Aorta (tissue), 5 donors: ENCODE measurements around the gene NFATC3. TPM values are rescaled to one million over a fixed set of nuclear protein-coding genes. Genes with fewer than 3 reads are reported as not detected.

Source experiments
- ATAC-seq: fragments of 200-7000 bp; cut with Tn5 transposase; one replicate; pipeline ENCODE4 v1.9.1; 2022; ENCODE audit warnings: moderate library complexity; ENCODE audit not compliant: low FRiP score
- DNase-seq, 2 donors: peaks; one replicate each; pipeline ENCODE4 v3.0.0-alpha.2; 2020
- H3K27ac ChIP-seq, 2 donors: one replicate each; pipeline ENCODE4 v1.5.1; 2013; ENCODE audit warnings: low read length in 2 of 2, mild to moderate bottlenecking in 2 of 2, moderate library complexity in 2 of 2, control low read depth in 1 of 2, inconsistent platforms in 1 of 2, low read depth in 1 of 2
- H3K27me3 ChIP-seq, 2 donors: one replicate each; pipeline ENCODE4 v1.6.1; 2013; ENCODE audit warnings: control low read depth in 1 of 2, low read length in 1 of 2, mild to moderate bottlenecking in 1 of 2, moderate library complexity in 1 of 2; ENCODE audit not compliant: insufficient read depth in 2 of 2, control insufficient read depth in 1 of 2
- H3K36me3 ChIP-seq, 2 donors: one replicate each; pipeline ENCODE4 v1.6.1; 2013; ENCODE audit warnings: control low read depth in 1 of 2, low read length in 1 of 2, mild to moderate bottlenecking in 1 of 2; ENCODE audit not compliant: insufficient read depth in 2 of 2, control insufficient read depth in 1 of 2
- H3K4me1 ChIP-seq, 2 donors: one replicate each; pipeline ENCODE4 v1.6.1; 2013; ENCODE audit warnings: low read length in 2 of 2, control low read depth in 1 of 2, mild to moderate bottlenecking in 1 of 2, moderate library complexity in 1 of 2; ENCODE audit not compliant: insufficient read depth in 2 of 2, control insufficient read depth in 1 of 2
- H3K4me3 ChIP-seq, 2 donors: one replicate each; pipeline ENCODE4 v1.5.1; 2013; ENCODE audit warnings: low read length in 2 of 2, control low read depth in 1 of 2, mild to moderate bottlenecking in 1 of 2
- H3K9me3 ChIP-seq: one replicate; pipeline ENCODE4 v1.6.1; 2013; ENCODE audit warnings: mild to moderate bottlenecking, low read length; ENCODE audit not compliant: control insufficient read depth
- WGBS, 2 donors: extraction: QIAGEN DNeasy Blood & Tissue Kit; methylation state at CpG; one replicate each; pipeline ENCODE4 v1.1.7; 2013; 5-methylcytosine and 5-hydroxymethylcytosine counted together
- intact Hi-C, 2 donors: fragments of 100-400 bp; cut with DNase I; formaldehyde crosslinking; loops; one replicate each; pipeline versions ENCODE4 v1.14.2 to v1.15.0; 2022
- polyA plus RNA-seq, 2 donors: library from polyadenylated mRNA; stranded (reverse); fragments of 200-250 nt; gene quantifications; one replicate each; pipeline ENCODE4 v1.2.3, GENCODE V29; 2013
- total RNA-seq, 2 donors: library from RNA; stranded (reverse); fragmentation: NEBNext Ultra II Directional; extraction: Animal tissue kit (Norgen Biotek cat#: 25700); gene quantifications; one replicate each; pipeline ENCODE4 v1.2.1, GENCODE V29; 2021
- donor health status: healthy with polysubstance abuse.
- donor health status: Bipolar disorder and iron deficiency.
- donor health status: DM: no; HTN: no; CAD: no.
- donor health status: DM: no; HTN: no; CAD: no.
- donor health status: DM: yes; HTN: yes; CAD: no.

The NFATC3 gene
- total and polyA plus RNA-seq, 4 donors: 10.3 to 48.4 (median 24.2) TPM

DNA sequence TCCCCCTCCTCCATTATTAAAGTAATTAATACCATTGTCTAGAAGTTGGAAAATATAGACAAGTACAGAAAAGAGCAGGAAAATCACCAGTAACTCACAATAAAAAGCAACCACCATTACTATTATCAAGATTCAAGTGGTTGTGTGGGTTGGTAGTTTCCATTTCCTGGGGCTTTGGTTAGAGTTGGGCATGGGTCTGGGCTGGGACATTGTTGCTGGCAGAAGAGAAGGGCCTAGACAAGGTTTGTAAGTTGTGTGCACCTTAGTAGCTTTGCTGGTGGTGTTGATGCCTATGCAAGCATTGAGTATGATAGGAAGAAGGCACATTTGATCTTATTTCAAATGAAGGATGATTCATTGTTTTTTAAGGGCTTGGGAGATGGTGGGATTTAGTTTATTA, 25.4 kb upstream of the NFATC3 start:
- ATAC-seq: no peak
- H3K27ac ChIP-seq: no peak overlapping the region
- no peaks in the 10 kb centered on the region for H3K27me3 ChIP-seq
- no peaks in the 10 kb centered on the region for H3K9me3 ChIP-seq
- H3K36me3 ChIP-seq: no peaks in the 10 kb centered on the region
- H3K4me1 ChIP-seq: no peaks in the 10 kb centered on the region
- no peak overlapping the region for H3K4me3 ChIP-seq
- intact Hi-C loops: no loop called here
- no peak for DNase-seq

DNA sequence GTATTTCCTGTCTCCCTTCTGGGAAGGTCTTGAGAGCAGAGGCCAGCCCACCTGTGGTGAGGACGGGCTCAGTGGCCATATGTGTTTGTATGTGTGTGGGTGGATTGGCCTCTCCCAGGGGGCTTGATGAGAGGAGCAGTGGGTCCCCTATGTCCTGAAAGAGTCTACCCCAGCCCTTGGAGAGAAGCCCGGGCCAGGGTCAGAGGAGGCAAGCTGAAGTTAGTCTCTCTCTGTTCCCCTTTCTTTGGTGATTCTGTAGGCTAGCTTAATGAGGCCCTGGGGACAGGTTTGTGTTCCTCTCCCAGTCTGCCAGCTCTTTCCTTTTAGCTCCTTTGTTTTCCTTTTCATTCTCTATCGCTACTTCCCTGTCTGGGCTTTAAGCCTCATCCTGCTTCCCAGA, 23.8 kb upstream of the NFATC3 start:
- WGBS, 2 donors: 77 to 85% methylated on average over 3 of the region's 3 CpGs
- Histone ChIP-seq H3K36me3 (no peaks in the 10 kb centered on the region), H3K27ac (no peak overlapping the region), H3K4me3 (no peak overlapping the region), H3K27me3 (no peaks in the 10 kb centered on the region), H3K4me1 (peaks cover 2 to 5% of the 10 kb centered on the region in 2 donors), H3K9me3 (no peaks in the 10 kb centered on the region)
- intact Hi-C loops: no loop called here
- ATAC-seq (no peak), DNase-seq (no peak)

DNA sequence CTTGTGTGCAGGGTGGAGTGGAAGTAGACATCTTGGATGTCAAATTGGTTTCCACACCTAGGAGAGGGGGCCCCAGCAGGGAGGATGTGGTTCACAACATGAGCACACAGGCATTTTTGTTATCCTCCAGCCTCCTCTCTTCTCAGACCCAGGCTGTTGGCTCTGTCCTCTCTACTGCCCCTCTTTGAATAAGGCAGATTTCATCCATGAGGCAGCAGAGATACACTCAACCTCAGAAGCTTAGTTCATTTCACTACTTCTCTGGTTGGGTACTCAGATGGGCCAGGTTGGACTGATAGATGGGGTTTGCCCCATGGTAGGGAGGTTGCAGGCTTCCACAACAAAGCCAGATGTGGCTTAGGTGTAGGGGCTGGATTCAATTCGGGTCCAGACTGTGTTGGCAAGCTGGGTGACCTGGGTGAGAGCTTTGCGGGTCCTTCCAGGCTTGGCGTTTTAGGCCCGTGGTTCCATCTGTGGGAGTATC, 22.2 kb upstream of the NFATC3 start:
- H3K36me3 ChIP-seq: no peaks in the 10 kb centered on the region

GRCh38 chr16:68064791-68065365, 20.3 kb upstream of the NFATC3 start:
- Histone ChIP-seq H3K36me3 (no peaks in the 10 kb centered on the region), H3K4me3 (no peak overlapping the region), H3K27me3 (no peaks in the 10 kb centered on the region), H3K27ac (peak overlapping the region; percentile 23 to 93), H3K4me1 (peaks cover 2 to 5% of the 10 kb centered on the region in 2 donors), H3K9me3 (no peaks in the 10 kb centered on the region)
- WGBS, 2 donors: 7 to 17% methylated on average over 2 of the region's 2 CpGs
- ATAC-seq: peak; percentile 81
- intact Hi-C loops: no loop called here
- peak; percentile 82 to 85 for DNase-seq

More for the DNA sequence above, 22.2 kb upstream of the NFATC3 start:
- Histone ChIP-seq H3K9me3 (no peaks in the 10 kb centered on the region), H3K4me3 (no peak overlapping the region), H3K27ac (peak overlapping the region in 1 of 2 donors; percentile 42), H3K27me3 (no peaks in the 10 kb centered on the region), H3K4me1 (peaks cover 2 to 5% of the 10 kb centered on the region in 2 donors)
- 94 to 95% methylated on average over 4 of the region's 4 CpGs for WGBS, 2 donors
- ATAC-seq: no peak
- intact Hi-C loops: no loop called here
- DNase-seq: no peak

DNA sequence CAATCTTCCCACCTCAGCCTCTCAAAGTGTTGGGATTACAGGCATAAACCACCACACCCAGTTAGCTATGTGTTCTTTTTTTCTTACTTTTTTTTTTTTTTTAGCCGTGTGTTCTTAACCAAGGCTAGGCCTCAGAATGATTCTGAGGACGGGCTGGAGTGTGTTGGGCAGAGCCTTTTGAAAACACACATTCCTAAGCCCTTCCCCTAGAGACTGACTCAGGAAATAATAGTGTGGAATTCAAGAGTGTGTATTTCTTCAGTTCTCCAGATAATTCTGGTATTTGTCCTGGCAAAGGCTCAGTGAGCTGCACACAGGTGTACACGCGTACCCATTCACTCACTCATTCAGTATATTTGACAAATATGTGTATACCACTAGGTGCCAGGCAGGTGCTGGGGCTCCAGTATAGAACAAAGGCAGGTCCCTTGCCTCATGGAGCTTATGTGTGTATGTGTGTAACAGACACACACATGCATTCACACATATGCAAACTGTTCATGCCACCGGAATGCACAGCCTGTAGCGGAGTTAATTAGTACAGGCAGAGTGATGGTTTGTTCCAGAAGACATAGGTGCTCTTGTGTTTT, 19.4 kb upstream of the NFATC3 start:
- 19 to 27% methylated on average over 6 of the region's 6 CpGs for WGBS, 2 donors

DNA sequence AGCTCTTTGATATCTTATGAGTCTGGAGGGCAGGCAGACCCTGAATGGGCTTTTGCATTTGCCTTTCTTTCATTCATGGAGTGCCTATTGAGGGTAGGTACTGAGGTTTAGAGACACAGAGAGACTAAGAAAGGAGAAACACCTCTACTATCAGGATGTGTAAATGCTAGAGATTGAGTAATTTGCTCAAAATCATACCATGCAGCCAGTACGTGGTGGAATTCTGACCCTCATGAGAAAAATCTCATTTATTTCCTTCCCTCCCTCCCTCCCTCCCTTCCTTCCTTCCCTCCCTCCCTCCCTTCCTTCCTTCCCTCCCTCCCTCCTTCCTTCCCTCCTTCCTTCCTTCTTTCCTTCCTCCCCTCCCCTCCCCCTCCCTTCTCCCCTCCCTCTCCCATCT, 18.4 kb upstream of the NFATC3 start:
- Histone ChIP-seq H3K4me1 (peaks cover 2 to 5% of the 10 kb centered on the region in 2 donors), H3K36me3 (no peaks in the 10 kb centered on the region), H3K27me3 (no peaks in the 10 kb centered on the region), H3K9me3 (no peaks in the 10 kb centered on the region), H3K4me3 (no peak overlapping the region), H3K27ac (peak overlapping the region in 1 of 2 donors; percentile 31)
- 47 to 54% methylated on average over 1 of the region's 1 CpG for WGBS, 2 donors
- intact Hi-C loops: no loop called here
- ATAC-seq (no peak), DNase-seq (no peak)

More for the DNA sequence above, 19.4 kb upstream of the NFATC3 start:
- Histone ChIP-seq H3K4me3 (no peak overlapping the region), H3K27me3 (no peaks in the 10 kb centered on the region), H3K4me1 (peaks cover 2 to 5% of the 10 kb centered on the region in 2 donors), H3K9me3 (no peaks in the 10 kb centered on the region), H3K27ac (peak overlapping the region in 1 of 2 donors; percentile 96), H3K36me3 (no peaks in the 10 kb centered on the region)
- ATAC-seq (no peak), DNase-seq (no peak)
- intact Hi-C loops: no loop called here

DNA sequence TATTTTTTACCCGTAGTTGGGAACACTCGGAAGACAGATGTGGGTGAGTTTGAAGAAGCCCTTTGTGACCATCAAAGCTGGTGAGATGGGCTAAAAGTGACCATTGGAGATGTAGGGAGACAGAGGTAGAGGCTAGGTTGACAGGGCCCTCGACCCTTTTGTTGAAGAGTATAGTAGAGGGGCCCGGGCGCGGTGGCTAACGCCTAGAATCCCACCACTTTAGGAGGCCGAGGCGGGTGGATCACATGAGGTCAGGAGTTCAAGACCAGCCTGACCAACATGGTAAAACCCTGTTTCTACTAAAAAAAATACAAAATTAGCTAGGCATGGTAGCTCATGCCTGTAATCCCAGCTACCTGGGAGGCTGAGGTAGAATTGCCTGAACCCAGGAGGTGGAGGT, 16.2 kb upstream of the NFATC3 start:
- intact Hi-C loops: no loop called here
- Histone ChIP-seq H3K36me3 (no peaks in the 10 kb centered on the region), H3K4me1 (peaks cover 2 to 5% of the 10 kb centered on the region in 2 donors), H3K27me3 (no peaks in the 10 kb centered on the region), H3K9me3 (no peaks in the 10 kb centered on the region), H3K4me3 (no peak overlapping the region), H3K27ac (no peak overlapping the region)
- 97% methylated on average over 9 of the region's 9 CpGs for WGBS, 2 donors
- ATAC-seq (no peak), DNase-seq (no peak)

- no peak for DNase-seq
- Histone ChIP-seq H3K4me1 (peaks cover 2 to 5% of the 10 kb centered on the region in 2 donors), H3K4me3 (no peak overlapping the region), H3K27me3 (no peaks in the 10 kb centered on the region), H3K9me3 (no peaks in the 10 kb centered on the region), H3K27ac (no peak overlapping the region), H3K36me3 (no peaks in the 10 kb centered on the region)
- WGBS, 2 donors: 87 to 90% methylated on average over 7 of the region's 7 CpGs
- intact Hi-C loops: no loop called here
- no peak for ATAC-seq
Observed at GRCh38 chr16:68069511-68070248, 15.5 kb upstream of the NFATC3 start.
